ENCODE data around the gene ERAP2.
A peak's percentile ranks its signal among the peaks of the same experiment; 100 is the strongest.

ERAP2 gene

GRCh38 chr5:96958977-96959376 is 82.7 kb downstream of the ERAP2 start:
- TF ChIP-seq POLR2A (IDR thresholded peaks at IDR 0.05; ENCODE audit: low read length) (no peak), GATA1 (IDR thresholded peaks at IDR 0.05; ENCODE audit: low read depth, low read length) (no peak)
- no peak for DNase-seq

- DNase-seq: peak in 1 of 2 experiments; percentile 9
- no peak for TF ChIP-seq POLR2A (IDR thresholded peaks at IDR 0.05; ENCODE audit: low read length)
Observed at GRCh38 chr5:96961053-96961452, 84.8 kb downstream of the ERAP2 start.

- peak; percentile 48 to 72 for DNase-seq
Observed at GRCh38 chr5:96962540-96962991, 86.3 kb downstream of the ERAP2 start.

GRCh38 chr5:96963267-96963666 is 87.0 kb downstream of the ERAP2 start:
- DNase-seq: peak; percentile 91 to 93
- no peak for TF ChIP-seq POLR2A (IDR thresholded peaks at IDR 0.05; ENCODE audit: low read length)
- no peak for TF ChIP-seq GATA1 (IDR thresholded peaks at IDR 0.05; ENCODE audit: low read depth, low read length)

More at GRCh38 chr5:96962540-96962991, 86.3 kb downstream of the ERAP2 start:
- no peak for TF ChIP-seq GATA1 (IDR thresholded peaks at IDR 0.05; ENCODE audit: low read depth, low read length)
- TF ChIP-seq POLR2A (IDR thresholded peaks at IDR 0.05; ENCODE audit: low read length): no peak

- DNase-seq: no peak
- TF ChIP-seq POLR2A (IDR thresholded peaks at IDR 0.05; ENCODE audit: low read length): no peak
- no peak for TF ChIP-seq GATA1 (IDR thresholded peaks at IDR 0.05; ENCODE audit: low read depth, low read length)
Observed at GRCh38 chr5:96966801-96967200, 90.5 kb downstream of the ERAP2 start.

GRCh38 chr5:96967400-96967799 is 91.1 kb downstream of the ERAP2 start:
- no peak for DNase-seq
- no peak for TF ChIP-seq POLR2A (IDR thresholded peaks at IDR 0.05; ENCODE audit: low read length)
- TF ChIP-seq GATA1 (IDR thresholded peaks at IDR 0.05; ENCODE audit: low read depth, low read length): no peak

- DNase-seq: no peak
- TF ChIP-seq GATA1 (IDR thresholded peaks at IDR 0.05; ENCODE audit: low read depth, low read length): no peak
- no peak for TF ChIP-seq POLR2A (IDR thresholded peaks at IDR 0.05; ENCODE audit: low read length)
Observed at GRCh38 chr5:96968074-96968473, 91.8 kb downstream of the ERAP2 start.

- no peak for DNase-seq
- TF ChIP-seq GATA1 (IDR thresholded peaks at IDR 0.05; ENCODE audit: low read depth, low read length): no peak
- no peak for TF ChIP-seq POLR2A (IDR thresholded peaks at IDR 0.05; ENCODE audit: low read length)
Observed at GRCh38 chr5:96968614-96969013, 92.3 kb downstream of the ERAP2 start.
